Stimulated activated CD4-positive, alpha-beta T cell treated with anti-CD3 and anti-CD28 coated beads, Interleukin-12 subunit alpha, Interleukin-12 subunit beta, amount 100 ng/mL, for 24 hours (primary cell): Measurements from ENCODE around the gene DPP4.
"Not testable (repeated sequence)": the region's sequence is repeated elsewhere in the genome, so short reads cannot be mapped to it uniquely, and the experiment has no call there.

ENCODE experiments used
- DNase-seq, 2 experiments: peaks; one replicate each; pipeline ENCODE4 v3.0.0-alpha.2; 2020; ENCODE audit warnings: low read depth in 2 of 2

DPP4 gene

DNA sequence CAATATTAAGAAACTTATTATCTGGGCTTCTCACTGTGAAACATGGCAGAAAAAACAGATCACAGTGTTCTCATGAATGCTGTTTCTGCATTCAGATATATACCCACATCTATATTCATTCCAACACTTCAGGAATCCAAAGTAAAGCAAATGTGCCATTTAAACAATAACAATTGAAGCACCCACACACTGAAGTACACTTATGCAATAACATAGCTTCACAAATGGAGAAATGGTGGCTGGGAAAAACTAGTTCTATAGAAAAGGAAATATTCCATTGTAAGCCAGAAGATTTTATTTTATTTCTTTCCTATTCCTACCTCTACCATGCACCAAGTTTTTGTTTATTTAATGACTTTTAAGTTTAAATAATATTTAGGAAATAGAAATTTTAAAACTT, 111.9 kb downstream of the DPP4 start:
- DNase-seq, result no peak

DNA sequence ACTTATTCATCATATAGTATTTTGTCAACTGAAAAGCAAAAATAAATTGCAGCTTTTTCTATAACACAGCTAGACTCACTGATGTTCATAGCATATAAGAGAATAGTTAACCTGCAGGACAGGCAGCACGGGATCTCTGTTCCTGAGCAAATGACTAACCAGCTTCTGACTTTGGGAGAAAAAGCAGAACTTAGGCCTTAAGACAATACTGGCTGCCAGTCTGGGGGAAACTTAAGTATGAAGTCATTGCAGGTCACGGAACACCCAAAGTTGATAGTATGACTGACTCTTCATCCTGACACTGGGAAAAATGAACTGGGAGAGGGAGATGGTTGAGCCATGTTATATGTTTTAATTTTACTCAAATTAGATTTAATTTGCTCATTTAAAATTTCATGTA, 113.0 kb downstream of the DPP4 start:
- DNase-seq, result no peak

DNA sequence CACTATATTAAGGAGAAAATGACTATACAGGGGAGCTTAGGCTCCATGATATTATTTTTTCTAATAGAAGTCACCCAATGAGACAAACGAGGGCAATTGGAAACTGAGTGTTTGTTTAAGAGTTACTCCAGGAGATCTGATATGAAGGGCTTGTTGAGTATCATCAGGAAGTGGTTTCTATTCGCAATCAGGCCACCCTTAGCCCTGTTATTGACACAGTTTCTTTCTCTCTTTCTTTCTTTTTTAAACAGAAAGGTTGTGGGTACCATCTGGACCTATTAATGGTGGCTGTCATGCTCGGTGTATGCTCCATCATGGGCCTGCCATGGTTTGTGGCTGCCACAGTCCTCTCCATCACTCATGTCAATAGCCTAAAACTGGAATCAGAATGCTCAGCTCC, 117.3 kb downstream of the DPP4 start:
- no peak for DNase-seq

DNA sequence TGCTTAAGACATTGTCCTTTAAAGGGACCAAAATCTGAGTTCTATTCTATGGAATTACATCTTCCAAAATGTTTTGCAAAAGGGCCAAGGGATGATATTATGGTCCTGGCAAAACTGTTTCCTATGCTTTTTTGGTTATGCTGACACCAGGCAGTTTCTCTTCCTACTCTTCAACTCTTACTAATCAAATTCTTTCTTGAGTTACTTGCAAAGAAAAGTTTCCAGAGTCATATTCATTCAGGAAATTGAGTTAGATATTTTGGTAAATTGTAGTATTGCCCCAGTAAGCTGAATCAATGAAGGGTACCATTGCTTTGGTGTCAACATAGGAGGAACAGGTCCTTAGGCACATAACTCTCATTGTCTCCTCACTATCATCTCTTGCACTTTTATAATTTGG, 118.8 kb downstream of the DPP4 start:
- no peak for DNase-seq

GRCh38 chr2:161954103-161954502, 119.9 kb downstream of the DPP4 start:
- DNase-seq, result no peak

GRCh38 chr2:161953367-161953766, 120.6 kb downstream of the DPP4 start:
- not testable (repeated sequence) for DNase-seq

- DNase-seq, result no peak
These were observed 121.2 kb downstream of the DPP4 start for GRCh38 chr2:161952783-161953191.

DNA sequence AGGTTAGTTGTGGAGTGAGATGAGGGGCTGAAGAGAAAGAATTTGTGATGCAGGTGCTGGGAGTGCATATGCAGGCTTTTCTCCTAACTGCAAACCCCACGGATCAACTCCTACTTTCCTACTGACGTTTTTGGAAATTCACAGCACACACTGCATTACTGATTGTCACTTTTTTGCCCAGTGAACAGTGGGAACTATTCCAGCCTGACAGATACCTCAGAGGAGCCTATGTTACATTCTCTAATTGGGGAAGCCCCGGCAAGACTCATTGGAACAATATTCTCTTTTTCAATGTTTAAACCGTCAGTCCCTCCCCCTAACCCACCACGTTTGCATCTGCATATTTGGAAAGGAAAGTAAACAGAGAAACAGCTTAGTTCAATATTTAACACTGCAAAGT, 126.2 kb downstream of the DPP4 start:
- DNase-seq, result no peak

GRCh38 chr2:161947406-161947805, 126.6 kb downstream of the DPP4 start:
- DNase-seq, result no peak

GRCh38 chr2:161946489-161947107, 127.4 kb downstream of the DPP4 start:
- no peak for DNase-seq

- no peak for DNase-seq
These were observed 131.0 kb downstream of the DPP4 start for GRCh38 chr2:161943011-161943410.
